Loucy (cell line): Measurements from ENCODE around the gene AHDC1.

Source experiments
- EZH2phosphoT487 ChIP-seq: fragments of 200-600 bp; IDR thresholded peaks from 2 replicates; pipeline ENCODE4 v1.6.1; 2018; ENCODE audit warnings: antibody characterized with exemption, mild to moderate bottlenecking, moderate library complexity, borderline replicate concordance
- TF ChIP-seq, protein P1 (sequence below): fragments of 200-600 bp; sonication (generic); conservative IDR thresholded peaks from 2 replicates; pipeline ENCODE4 v1.5.1; 2014; ENCODE audit warnings: mild to moderate bottlenecking, antibody characterized with exemption, low read length

DNA sequence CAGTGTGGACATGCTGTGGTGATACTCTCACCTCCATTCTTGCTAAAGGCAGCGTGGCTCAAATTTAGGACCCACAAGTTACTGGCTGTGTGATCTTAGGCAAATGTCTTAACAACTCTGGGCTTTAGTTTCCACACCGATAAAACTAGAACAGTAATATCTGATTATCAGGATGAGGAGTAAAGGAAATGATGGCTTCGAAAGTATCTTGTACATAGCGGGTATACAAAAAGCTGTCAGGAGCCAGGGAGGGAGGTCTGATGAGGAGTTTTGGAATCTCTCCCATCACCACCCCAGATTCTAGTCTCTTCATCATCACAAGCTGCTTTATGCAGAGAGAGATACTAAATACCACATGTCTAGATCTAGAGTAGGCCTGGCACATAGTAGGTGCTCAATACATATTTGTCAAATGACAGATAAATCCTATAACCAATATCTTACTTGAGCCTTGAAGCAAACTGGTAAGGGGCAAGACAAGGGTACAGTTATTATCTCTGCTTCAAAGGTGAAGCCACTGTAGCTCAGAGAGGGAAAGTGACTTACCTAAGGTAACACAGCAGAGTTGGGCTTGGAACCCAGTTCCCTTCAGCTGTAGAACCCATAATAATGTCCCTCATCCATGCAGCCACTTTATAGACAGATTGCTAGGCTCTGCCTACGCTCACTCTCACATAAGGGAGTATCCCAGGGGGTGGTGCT lies 40.6 kb upstream of the AHDC1 start:
- TF ChIP-seq, protein P1, sequence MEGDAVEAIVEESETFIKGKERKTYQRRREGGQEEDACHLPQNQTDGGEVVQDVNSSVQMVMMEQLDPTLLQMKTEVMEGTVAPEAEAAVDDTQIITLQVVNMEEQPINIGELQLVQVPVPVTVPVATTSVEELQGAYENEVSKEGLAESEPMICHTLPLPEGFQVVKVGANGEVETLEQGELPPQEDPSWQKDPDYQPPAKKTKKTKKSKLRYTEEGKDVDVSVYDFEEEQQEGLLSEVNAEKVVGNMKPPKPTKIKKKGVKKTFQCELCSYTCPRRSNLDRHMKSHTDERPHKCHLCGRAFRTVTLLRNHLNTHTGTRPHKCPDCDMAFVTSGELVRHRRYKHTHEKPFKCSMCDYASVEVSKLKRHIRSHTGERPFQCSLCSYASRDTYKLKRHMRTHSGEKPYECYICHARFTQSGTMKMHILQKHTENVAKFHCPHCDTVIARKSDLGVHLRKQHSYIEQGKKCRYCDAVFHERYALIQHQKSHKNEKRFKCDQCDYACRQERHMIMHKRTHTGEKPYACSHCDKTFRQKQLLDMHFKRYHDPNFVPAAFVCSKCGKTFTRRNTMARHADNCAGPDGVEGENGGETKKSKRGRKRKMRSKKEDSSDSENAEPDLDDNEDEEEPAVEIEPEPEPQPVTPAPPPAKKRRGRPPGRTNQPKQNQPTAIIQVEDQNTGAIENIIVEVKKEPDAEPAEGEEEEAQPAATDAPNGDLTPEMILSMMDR = no peak
- TF ChIP-seq EZH2phosphoT487 = no peak
